CD4-positive, alpha-beta T cell treated with Interleukin-10 for 1 hour (primary cell): ENCODE results near the gene ACSM3.

Source experiments
- DNase-seq: peaks from one replicate; pipeline ENCODE4 v3.0.0-alpha.2; 2020

ACSM3 gene

DNA sequence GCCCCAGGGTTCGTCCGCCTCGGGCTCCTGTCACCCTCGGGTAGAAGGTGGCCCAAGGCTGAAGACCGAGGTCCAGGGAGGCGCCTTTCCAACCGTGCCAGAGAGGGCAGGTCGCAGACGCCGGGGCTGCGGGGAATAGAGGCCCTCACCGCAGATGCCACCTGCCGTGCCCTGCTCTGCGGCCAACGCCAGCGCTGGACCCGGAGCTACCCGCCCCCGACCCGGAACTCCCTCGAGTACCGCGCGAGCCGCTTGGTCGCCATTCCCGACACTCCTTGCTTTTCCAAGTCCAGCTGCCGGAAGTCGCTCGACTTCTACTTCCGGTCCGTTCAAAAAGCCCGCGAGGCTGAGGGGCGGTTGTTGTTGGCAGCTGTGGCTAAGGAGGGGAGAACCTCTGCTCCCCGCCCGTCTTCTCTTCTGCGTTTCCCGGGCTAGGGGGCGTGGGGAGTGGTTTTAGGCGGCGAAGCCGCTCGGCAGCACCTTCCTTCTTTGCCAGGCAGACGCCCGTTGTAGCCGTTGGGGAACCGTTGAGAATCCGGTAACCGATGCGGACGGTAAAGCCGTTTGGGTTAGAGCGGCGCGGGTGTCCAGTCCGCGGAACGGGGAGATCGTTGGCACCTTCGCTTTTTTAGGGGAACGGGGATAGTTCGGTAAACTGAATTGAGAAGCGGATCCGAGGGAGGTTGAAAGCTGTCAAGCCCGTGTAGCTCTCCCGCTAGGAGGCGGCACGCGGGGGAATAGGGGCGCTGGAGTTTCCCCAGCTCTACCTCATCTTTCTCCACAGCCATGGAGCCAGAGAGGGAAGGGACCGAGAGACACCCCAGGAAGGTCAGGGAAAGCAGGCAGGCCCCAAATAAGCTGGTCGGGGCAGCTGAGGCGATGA lies 42.6 kb downstream of the ACSM3 start, which contains the start of the genes ERI2 and REXO5:
ERI2 (minus strand) TSS at position 305 of the 883 bp plus-strand sequence; CDS start at position 263, 42 bp downstream.
REXO5 (plus strand) TSS at position 360 of the 883 bp plus-strand sequence; CDS start at position 787, 427 bp downstream.
- peak; percentile 77 for DNase-seq

GRCh38 chr16:20807862-20808261 lies 44.0 kb downstream of the ACSM3 start:
- no peak for DNase-seq

GRCh38 chr16:20811889-20812439 lies 48.1 kb downstream of the ACSM3 start:
- no peak for DNase-seq

DNA sequence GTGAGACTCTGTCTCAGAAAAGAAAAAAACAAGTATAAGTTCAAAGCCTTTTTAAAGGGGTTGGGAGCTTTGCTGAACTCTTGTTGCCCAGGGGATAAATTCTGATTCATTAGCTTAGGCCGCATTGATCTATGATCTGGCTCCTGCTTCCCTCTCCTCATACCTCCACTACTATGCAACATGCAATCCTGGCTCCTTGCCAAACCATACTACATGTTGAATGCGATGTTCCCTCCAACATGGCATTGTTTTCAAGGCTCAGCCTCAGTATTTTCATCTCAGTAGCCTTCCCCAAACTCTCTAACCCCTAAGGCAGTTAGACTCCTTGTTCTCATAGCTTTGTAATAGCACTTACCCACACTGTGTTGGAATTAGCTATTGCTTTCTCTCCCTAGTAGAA lies 48.7 kb downstream of the ACSM3 start:
- no peak for DNase-seq

DNA sequence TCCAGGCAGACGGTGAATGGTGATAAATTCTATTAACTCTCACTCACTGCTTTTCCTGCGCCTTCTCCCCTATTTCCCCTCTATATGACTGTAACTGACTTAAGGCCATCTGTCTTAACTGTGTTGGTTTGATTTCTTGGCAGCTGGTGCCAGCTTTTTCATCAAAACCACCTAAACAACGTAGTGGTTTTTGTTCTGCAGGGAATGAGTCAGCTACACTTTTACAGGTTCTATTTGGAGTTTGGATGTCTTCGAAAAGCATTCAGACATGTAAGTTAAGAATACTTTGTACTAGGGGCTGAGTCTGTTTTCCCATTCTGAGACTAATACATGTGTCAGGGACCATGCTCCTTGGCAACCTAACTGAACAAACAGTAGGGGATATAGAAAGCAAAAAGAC lies 51.0 kb downstream of the ACSM3 start:
- no peak for DNase-seq

DNA sequence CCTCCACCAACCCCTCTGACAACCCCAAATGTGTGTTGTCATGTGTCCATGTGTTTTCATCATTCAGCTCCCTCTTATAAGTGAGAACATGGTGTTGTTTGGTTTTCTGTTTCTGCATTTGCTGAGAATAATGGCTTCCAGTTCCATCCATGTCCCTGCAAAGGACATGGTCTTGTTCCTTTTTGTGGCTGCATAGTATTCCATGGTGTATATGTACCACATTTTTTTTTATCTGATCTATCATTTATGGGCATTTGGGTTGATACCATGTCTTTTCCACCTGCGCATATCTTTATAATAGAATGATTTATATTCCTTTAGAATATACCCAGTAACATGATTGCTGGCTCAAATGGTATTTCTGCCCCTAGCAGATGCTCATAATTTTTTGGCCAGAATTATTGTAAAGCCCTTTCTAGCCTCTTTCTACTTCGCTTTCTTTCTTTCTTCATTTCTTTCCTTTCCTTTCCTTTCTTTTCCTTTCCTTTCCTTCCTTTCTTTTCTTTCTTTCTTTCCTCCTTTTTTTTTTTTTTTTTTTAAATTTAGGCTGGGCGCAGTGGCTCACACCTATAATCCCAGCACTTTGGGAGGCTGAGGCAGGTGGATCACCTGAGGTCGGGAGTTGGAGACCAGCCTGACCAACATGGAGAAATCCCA lies 55.2 kb downstream of the ACSM3 start:
- no peak for DNase-seq

GRCh38 chr16:20821682-20822081 lies 57.9 kb downstream of the ACSM3 start:
- no peak for DNase-seq

DNA sequence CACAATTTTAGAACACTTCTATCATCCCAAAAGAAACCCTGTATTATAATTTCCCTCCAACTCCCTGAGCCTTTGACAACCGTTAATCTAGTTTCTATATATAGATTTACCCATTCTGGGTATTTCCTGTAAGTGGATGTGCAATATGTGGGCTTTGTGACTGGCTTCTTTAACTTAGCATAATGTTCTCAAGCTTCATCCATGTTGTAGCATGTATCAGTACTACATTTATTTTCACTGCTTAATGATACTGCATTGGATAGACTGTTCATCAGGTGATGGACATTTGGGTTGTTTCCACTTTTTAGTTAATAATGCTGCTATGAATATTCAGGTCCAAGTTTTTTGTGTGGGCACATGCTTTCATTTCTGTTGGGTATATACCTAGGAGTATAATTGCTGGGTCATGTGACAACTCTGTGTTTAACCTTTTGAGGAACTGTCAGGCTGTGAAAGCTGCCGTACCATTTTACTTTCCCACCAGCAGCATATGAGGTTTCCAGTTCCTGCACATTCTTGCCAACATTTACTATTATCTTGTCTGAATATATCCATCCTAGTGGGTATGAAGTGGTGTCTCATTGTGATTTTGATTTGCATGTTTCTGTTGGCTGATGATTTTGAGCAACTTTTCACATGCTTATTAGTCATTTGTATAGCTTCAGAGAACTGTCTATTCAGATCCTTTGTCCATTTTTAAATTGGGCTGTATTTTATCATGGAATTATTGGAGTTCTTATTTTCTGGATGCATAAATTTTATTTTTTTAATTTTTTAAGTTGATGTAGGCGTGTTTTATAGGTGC lies 58.9 kb downstream of the ACSM3 start:
- no peak for DNase-seq

DNA sequence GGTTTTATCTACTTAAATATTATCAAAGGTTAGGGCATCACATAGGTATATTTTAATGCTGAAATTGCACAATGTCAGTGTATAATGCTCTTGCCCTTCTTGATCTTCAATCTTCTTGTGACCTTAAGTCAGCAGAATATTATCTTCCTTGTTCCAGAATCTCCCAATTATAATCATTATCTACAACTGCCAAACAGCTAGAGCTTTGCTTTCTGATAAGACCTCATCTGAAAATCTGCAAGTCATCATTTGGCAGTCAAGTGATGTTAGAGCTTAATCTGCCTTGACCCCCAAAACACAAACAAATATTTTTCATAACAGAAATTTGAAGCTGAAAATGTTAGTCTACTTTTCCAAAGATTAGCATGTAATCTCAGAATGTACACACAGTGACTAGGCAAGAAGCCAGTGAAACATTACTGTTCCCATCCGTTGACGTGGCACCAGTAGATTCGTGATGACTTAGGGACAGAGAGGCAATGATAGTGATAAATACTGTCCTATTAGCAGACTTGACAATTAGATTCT lies 62.3 kb downstream of the ACSM3 start:
- DNase-seq, result no peak

- no peak for DNase-seq
Observed at GRCh38 chr16:20829536-20829935, 65.7 kb downstream of the ACSM3 start.

GRCh38 chr16:20830372-20830771 lies 66.6 kb downstream of the ACSM3 start:
- no peak for DNase-seq

DNA sequence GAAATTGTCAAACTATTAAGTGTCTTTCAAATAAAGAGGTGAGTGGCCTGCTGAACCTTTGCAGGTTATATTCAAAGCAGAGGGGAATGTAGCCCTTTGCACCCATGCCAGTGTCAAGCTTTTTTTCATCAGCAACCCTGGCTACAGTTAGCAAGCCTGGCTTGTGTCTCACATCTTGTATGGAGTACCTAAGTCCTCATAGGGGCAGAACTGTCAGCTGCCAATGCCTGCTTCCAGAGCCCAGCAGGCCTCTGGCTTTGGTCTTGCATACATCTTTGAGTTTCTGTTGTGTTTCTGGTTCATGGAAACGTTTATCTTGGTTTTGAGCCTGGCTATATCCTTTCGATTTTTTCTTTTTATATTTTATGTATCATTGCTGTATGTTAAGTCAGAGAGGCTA lies 69.3 kb downstream of the ACSM3 start:
- no peak for DNase-seq

GRCh38 chr16:20838240-20838639 lies 74.4 kb downstream of the ACSM3 start:
- DNase-seq, result no peak

DNA sequence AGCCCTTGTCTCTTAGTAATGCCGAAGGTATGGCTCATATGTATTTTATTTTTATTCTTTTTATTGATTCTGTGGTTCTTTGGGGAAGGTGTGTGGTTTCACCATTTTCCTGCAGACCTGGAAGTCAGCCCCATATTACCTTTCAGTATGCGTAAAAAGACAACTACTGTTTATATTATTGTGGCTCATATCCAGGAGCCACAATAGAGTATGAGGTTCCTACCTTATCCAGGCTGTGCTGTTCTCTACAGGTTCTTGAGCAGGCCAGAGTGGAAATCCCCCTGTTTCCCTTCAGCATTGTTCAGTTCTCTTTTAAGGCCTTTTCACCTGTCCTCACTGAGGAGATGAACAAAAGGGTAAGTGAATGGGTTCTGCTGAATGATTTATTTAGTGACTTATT lies 75.7 kb downstream of the ACSM3 start:
- no peak for DNase-seq

DNA sequence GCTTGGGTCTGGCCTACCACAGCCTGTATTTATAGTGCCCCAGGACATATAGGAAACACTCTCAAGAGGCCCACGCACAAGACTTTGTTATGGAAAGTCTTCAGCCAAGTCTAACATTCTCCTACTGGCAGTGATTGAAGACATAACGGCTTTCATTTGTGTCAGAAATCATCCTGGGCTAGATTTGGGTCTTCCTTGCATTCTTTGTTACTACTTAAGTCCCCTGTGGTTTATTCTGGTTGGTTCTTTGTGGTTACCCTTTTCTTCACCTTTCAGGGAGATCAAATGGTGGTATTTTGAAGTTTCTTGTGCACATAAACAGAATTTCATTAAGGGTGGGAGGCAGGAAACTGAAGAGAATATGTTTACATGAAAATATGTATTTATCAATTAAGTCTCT lies 80.2 kb downstream of the ACSM3 start:
- DNase-seq, result peak; percentile 18

DNA sequence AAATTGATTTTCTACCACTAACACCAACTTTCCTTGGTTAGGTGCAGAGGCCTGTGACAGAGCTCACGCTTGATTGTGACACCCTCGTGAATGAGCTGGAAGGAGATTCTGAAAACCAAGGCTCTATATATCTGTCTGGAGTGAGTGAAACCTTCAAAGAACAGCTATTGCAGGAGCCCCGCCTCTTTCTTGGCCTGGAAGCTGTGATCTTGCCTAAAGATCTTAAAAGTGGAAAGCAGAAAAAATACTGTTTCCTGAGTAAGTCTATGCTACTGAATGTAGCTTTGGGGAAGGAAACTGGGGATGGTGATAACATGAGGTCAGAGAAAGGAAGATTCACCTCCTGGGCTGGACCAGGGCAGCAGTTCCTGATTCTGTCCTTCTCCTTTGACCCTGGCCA lies 80.8 kb downstream of the ACSM3 start:
- peak; percentile 25 for DNase-seq

DNA sequence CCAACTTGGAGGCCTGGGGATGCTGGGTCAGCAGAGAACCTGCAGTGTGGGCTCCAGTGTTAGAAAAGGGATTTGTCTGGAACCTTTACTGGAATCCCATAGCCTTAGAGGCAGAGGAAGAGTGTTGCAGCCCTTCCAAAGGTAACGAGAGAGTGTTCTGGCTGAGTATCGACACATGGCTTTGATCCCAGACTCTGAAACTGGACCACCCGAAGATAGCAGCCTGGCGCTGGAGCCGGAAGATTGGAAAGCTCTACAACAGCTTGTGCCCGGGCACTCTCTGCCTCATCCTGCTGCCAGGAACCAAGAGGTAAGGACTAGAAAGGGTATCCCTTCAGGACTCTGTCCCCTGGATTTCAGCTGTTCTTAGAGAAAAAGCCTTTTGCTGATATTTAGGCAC lies 82.2 kb downstream of the ACSM3 start:
- DNase-seq, result no peak

DNA sequence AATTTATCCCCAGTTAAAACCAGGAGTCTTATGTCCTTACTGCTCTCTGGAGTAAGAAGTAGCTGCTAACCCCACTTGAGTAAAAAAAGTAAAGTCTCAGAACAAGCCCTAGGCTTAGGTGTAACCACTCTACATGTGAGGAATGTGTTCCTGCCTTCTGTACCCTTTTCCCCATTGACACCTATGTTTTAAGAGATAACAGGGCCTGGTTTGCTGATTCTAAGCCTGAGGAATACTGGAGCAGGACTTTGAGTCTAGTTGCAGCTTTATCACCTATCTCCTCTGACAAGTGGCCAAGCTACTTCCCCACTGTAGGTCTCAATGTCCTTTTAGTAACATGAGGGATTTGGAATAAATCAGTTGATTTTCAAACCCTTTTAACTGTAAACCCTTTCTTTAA lies 82.7 kb downstream of the ACSM3 start:
- DNase-seq, result no peak
